Cerebellar cortex (tissue), 1 donor: Measurements from ENCODE around the gene STUM.
"Not testable (repeated sequence)": the region's sequence is repeated elsewhere in the genome, so short reads cannot be mapped to it uniquely, and the experiment has no call there.

ENCODE experiments used
- DNase-seq: peaks from one replicate; pipeline ENCODE4 v3.0.0-alpha.2; 2015; ENCODE audit warnings: low spot score

Gene STUM

DNA sequence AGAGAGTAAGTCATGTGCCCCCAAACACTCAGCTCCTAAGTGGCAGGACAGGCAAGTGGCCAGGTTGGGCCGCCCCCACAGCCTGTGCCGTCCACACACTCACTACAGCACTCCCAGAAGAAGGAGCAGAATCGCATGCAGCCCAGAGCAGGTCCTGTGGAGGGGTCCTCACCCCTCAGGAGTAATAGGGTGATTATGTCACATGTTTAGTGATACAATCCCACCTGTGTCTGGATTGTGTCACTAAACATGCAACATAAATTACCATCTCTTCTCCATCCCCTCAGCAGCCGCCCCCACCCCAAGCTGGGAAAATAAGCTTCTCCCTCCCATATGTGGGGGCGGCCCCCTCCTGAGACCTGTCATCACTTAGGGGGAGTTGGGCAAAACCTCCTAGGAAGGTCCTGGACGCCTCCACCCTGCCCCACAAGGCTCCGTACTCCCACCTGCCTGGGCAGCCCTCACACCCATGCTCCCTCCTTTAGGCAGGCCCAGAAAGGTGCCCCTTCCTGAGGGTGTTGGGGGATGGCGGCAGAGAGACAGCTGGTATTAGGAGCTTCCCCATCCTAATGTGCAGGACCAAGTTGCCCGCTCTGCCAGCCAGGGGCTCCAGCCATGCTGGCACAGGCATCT is 56.9 kb downstream of the STUM start:
- DNase-seq, result no peak

GRCh38 chr1:226606311-226607267 is 58.0 kb downstream of the STUM start:
- DNase-seq, result no peak

DNA sequence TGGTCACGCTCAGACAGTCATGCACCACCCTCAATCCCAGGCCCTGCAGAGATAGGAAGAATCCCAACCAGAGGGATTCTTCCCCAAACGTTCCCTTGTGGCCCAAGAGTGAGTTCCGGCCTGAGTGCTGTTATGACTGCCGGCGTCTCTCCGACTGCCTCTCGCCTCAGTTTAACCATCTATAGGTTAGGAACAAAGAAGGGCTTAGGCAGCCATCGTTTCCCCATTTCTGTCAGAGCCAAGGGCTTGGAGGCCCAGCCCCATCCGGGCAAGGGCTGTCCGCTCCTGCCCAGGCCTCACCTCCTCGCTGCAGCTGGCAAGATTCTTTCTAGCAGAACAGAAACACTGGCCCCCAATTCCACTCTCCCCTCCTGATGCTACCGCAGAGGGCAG is 58.7 kb downstream of the STUM start:
- no peak for DNase-seq

DNA sequence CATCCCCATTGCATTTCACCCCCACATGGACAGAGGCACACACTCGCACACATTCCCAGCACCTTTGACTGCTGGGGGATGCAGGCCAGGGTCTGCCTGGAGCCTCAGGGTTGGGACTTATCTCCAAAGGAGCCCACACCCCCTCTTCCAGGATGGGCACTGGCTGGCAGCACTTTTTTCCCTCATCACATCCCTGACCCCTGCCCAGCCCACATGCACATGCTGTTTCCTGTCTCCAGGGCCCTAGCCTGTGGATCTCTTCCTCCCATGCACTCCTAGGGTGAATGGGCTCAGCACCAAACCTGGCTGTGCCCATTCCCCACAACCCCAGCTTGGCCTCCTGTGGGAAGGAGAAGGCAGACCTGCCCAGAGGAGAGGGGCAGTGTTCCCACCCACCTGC is 59.3 kb downstream of the STUM start:
- DNase-seq, result no peak

GRCh38 chr1:226608699-226609505 is 60.3 kb downstream of the STUM start:
- DNase-seq, result peak; percentile 69

DNA sequence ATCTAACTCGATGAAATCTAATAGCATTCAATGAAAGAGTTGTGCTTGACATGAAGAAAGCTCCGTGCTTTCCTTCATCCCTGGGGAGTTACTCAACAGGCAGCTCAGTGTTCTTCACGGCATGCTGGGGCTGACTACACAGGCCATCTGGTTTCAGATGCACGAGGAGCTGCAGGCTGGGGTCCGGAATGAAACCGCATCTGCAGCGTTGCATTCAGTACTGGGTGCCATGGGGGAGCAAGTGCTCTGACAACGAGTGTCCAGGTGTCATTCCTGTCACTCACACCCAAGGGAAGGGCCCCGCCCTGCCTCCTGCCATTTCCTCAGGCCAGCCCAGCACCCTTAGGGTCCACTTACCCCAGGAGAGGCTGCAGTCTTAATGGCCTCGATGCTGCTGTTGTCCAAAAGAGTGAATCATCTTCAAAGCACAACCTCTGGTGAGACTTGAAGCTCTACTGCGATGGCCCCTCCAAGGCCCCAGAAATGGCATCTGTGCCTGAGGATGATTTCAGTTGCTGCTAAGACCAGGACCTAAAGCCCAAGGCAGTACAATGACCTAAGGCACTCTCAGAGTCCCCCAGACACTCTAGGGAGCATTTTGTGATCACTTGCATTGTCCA is 61.4 kb downstream of the STUM start:
- DNase-seq, result no peak

- DNase-seq, result no peak
Measured at GRCh38 chr1:226610671-226611070, 62.1 kb downstream of the STUM start.

GRCh38 chr1:226611301-226611700 is 62.7 kb downstream of the STUM start:
- DNase-seq, result no peak

DNA sequence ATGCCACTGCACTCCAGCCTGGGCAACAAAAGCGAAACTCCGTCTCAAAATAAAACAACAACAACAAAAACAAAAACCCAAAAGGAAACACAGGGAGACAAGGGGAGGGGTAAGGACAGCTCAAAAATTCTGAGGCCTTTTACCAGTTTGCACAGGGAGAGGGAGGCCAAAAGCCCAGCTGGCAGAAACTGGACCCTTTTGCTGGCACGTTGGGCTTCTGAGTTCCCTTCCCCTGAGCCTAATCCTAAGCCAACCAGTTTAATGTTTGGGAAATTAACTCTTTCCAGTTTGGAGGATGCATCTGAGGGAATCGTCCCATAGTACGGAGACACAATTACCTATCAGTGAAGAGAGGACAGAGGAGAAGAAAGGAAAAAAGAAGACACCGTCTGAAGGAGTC is 63.4 kb downstream of the STUM start:
- not testable (repeated sequence) for DNase-seq

DNA sequence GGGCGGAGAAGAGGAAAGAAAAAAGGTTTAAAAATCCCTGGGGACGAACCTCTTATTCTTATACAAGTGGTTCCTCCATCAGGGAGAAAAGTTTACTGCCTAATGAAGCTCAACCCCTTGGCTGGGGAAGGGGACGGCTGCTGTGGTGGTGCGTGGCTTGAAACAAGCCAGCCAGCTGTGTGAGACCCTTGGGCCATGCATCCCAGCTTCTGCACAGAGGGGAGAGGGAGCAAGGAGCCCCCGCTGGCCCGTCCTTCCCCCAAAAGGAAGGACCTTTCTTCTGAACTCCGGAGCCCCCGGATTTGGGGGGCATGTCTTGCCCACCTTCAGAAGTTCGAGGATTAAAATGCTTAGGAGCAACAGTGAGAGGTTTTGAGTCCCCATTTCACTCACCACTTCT is 67.3 kb downstream of the STUM start:
- no peak for DNase-seq

GRCh38 chr1:226616636-226617035 is 68.1 kb downstream of the STUM start:
- DNase-seq, result no peak

DNA sequence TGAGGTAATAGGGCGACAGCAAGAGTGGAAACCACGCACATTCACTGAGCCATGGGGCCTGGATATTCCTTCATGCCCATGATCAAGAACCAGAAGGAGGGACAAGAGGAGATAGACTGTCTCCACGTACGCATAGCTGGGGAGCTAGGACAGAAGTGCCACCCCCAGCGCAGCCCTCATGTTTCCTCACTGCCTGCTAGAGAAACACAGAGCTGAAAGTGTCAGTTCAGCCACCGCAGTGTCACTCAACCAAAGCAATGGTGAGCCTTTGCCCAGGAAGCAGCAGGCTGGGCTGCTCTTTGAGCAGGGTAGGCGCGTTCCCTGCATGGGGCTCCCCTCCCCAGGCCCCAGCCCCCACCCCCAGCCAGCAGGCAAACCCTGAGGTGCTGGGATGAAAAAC is 68.5 kb downstream of the STUM start:
- DNase-seq, result no peak

DNA sequence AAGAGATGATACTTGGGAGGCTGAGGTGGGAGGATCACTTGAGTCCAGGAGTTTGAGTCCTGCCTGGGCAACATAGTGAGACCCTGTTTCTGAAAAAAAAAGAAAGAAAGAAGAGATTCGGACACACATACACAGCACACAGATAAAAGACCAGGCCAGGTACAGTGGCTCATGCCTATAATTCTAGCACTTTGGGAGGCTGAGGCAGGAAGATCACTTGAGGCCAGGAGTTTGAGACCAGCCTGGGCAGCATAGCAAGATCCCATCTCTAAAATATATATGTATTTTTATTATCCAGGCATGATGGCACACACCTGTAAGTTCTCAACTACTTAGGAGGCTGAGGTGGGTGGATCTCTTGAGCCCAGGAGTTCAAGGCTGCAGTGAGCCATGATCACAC is 69.2 kb downstream of the STUM start:
- not testable (repeated sequence) for DNase-seq

- no peak for DNase-seq
Measured at GRCh38 chr1:226618380-226618779, 69.8 kb downstream of the STUM start.

- DNase-seq, result no peak
Measured at GRCh38 chr1:226619031-226619430, 70.5 kb downstream of the STUM start.

DNA sequence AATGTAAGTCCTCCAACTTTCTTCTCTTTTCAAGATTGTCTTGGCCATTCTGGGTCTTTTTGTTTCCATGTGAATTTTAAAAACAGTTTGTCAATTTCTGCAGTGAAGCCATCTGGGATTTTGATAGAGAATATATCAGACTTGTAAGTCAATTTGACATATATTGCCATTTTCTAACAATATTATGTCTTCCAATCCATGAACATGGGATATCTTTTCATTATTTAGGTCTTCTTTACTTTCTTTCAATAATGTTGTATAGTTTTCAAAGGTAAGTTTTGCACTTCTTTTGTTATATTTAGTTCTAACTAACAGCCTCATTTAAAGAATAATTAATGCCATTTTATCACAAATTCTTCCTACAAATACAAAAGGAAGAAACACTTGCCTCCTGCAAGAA is 73.4 kb downstream of the STUM start:
- DNase-seq, result no peak

DNA sequence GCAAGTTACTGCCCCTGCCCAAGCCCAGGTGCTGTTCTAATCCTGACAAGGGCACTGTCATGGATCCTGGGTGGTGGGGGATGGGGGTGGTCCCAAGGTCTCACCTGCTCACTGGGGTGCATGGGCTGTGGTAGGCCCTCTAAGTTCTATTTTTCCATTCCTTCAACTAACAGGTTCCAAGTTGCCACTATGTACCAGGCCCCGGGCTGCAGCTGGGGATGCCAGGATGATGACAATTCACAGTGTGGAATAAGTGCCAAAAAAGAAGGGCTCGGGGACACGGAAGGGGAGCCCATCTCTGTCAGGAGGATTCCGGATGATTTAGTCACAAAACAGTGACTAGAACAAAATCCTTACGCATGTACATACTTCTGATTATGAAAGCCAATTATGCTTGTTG is 76.0 kb downstream of the STUM start:
- DNase-seq, result no peak

GRCh38 chr1:226625326-226625725 is 76.8 kb downstream of the STUM start:
- DNase-seq, result no peak

- no peak for DNase-seq
Measured at GRCh38 chr1:226625832-226626576, 77.4 kb downstream of the STUM start.

DNA sequence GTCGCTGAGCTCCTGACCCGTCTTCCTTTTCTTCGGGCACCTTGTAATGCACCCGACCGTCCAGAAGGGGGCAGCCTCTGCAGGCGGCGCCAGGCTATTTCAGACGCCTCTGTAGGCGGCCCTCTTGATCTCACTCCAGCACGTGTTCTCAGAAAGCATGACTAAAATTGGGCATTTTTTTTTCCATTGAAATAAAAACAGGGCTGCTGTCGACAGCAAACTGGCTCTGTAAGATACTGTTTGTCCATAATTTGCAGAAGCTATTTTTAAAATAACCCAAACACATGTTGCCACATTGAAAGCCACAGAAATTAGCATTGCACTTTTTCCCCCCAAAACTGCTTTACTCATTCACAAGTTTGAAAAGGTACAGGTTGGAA is 78.0 kb downstream of the STUM start:
- DNase-seq, result peak; percentile 69

DNA sequence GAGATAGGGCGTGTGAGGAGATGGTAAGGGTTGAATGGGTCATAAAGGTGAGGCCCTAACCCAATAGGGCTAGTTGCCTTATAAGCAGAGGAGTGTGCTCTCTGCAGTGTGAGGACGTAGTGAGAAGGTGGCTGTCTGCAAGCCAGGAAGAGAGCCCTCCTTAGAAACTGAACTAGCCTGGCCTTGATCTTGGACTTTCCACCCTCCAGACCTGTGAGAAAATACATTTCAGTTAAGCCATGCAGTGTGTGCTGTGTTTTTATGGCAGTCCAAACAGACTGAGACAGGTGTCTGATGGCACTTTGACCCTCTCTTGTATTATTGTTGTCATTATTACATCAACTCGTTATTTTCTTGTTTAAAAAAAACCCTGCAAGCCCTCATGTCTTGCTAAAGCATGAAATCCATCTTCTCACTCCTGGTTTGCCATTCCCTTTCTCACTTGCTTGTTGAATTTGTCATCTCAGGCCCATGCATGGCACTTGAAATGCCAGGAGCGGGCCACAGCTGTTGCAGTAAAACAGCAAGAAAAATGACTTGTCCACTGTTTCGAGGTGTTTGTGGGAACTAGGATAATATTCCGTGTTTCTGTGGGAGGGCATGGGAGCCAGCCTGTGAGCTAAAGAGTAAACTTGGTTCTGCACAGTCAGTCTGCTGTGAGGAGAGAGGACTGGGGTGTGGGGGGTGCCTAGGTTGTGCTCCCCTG is 78.6 kb downstream of the STUM start:
- DNase-seq, result no peak
